Gastroesophageal sphincter (tissue), 4 donors: Measurements from ENCODE around the gene TRIM56. TPM values are rescaled to one million over a fixed set of nuclear protein-coding genes. Genes with fewer than 3 reads are reported as not detected.

Experiments used
- ATAC-seq: fragments of 150-250 bp; one replicate; pipeline ENCODE4 v1.9.1; 2016; ENCODE audit warnings: mild to moderate bottlenecking, moderate library complexity
- H3K27ac ChIP-seq, 4 donors: fragments of 200-600 bp; sonication (generic) in 3 of 4; 1 replicate in 3 of 4; 2 replicates in 1 of 4; pipeline ENCODE4 v1.5.1; 2016 to 2019
- H3K27me3 ChIP-seq: fragments of 200-600 bp; sonication (generic); one replicate; pipeline ENCODE4 v1.5.1; 2019
- H3K36me3 ChIP-seq, 2 donors: fragments of 200-600 bp; sonication (generic); one replicate each; pipeline ENCODE4 v1.5.1; 2019; ENCODE audit warnings: control low read depth in 1 of 2
- H3K4me1 ChIP-seq, 3 donors: fragments of 200-600 bp; sonication (generic); 1 replicate in 2 of 3; 2 replicates in 1 of 3; pipeline ENCODE4 v1.5.1; 2016 to 2019; ENCODE audit warnings: control low read depth in 2 of 3
- H3K4me3 ChIP-seq, 2 donors: fragments of 200-600 bp; sonication (generic); one replicate each; pipeline ENCODE4 v1.5.1; 2019; ENCODE audit warnings: mild to moderate bottlenecking in 1 of 2, moderate library complexity in 1 of 2
- H3K9me3 ChIP-seq, 3 donors: fragments of 200-600 bp; sonication (generic); one replicate each; pipeline ENCODE4 v1.5.1; 2017 to 2019; ENCODE audit warnings: control low read depth in 2 of 3
- EP300 ChIP-seq: sonication (generic); formaldehyde crosslinking; IDR thresholded peaks from one replicate; pipeline ENCODE4 v1.6.1; 2017; ENCODE audit warnings: antibody characterized with exemption, mild to moderate bottlenecking
- POLR2A ChIP-seq, 2 donors: fragments of 450-650 bp; IDR thresholded peaks; one replicate each; pipeline ENCODE4 v1.6.1; 2017; ENCODE audit warnings: antibody characterized with exemption in 2 of 2, mild to moderate bottlenecking in 2 of 2, moderate library complexity in 1 of 2
- POLR2AphosphoS5 ChIP-seq: sonication (generic); formaldehyde crosslinking; IDR thresholded peaks from one replicate; pipeline ENCODE4 v1.6.1; 2017; ENCODE audit warnings: antibody characterized with exemption
- WGBS, 2 donors: methylation state at CpG; one replicate each; pipeline ENCODE4 v1.1.5; 2018; ENCODE audit warnings: low coverage in 1 of 2; 5-methylcytosine and 5-hydroxymethylcytosine counted together
- total RNA-seq, 4 donors: library from RNA; depleted of rRNA; stranded (reverse); fragments of >200 nt; gene quantifications; one replicate each; pipeline ENCODE4 v1.1.0, GENCODE V29; 2016
- TF ChIP-seq, protein P1 (sequence below), 4 experiments: fragments of 200-600 bp in 2 of 4; fragments of 450-650 bp in 2 of 4; sonication (generic) in 1 of 4; IDR thresholded peaks; one replicate each; pipeline ENCODE4 v1.5.1; 2017 to 2019; ENCODE audit warnings: antibody characterized with exemption in 4 of 4, mild to moderate bottlenecking in 2 of 4, moderate library complexity in 2 of 4

Gene TRIM56
- total RNA-seq, 4 donors from 2014 or later = 15.0 to 26.4 (median 23.0) TPM

DNA sequence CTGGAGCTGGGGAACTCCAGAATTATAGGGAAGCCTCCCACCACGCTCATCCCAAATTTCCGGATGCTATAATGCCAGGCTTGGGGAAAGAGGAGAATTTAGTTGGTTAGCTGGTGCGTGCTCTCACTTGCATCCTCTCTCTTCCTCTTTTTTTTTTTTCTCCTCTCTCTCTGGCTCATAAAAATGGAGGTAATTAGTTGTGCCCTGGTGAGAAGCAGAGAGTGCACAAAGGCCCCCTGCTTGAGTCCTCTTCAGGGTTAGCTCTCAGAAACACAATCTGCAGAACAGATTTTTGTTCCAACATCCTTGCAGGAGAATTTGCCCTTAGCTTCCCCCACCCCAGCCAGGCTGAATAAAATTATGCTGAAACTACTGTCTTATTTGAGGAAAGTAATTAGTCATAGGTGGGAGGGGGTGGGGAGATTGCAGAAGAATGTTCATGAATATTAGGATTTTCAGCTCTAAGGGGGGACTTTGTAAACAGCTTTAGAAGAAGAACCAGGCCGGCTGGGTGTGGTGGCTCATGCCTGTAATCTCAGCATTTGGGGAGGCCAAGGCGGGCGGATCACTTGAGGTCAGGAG lies 49.2 kb downstream of the TRIM56 start:
- no peak for ATAC-seq
- no peak overlapping the region for H3K27ac ChIP-seq
- 81 to 82% methylated on average over 3 of the region's 6 CpGs for WGBS, 2 donors
- H3K4me3 ChIP-seq = no peak overlapping the region
- H3K27me3 ChIP-seq = no peaks in the 10 kb centered on the region
- TF ChIP-seq EP300 = no peak
- TF ChIP-seq, protein P1, sequence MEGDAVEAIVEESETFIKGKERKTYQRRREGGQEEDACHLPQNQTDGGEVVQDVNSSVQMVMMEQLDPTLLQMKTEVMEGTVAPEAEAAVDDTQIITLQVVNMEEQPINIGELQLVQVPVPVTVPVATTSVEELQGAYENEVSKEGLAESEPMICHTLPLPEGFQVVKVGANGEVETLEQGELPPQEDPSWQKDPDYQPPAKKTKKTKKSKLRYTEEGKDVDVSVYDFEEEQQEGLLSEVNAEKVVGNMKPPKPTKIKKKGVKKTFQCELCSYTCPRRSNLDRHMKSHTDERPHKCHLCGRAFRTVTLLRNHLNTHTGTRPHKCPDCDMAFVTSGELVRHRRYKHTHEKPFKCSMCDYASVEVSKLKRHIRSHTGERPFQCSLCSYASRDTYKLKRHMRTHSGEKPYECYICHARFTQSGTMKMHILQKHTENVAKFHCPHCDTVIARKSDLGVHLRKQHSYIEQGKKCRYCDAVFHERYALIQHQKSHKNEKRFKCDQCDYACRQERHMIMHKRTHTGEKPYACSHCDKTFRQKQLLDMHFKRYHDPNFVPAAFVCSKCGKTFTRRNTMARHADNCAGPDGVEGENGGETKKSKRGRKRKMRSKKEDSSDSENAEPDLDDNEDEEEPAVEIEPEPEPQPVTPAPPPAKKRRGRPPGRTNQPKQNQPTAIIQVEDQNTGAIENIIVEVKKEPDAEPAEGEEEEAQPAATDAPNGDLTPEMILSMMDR (IDR thresholded peaks at IDR 0.05) = no peak
- no peak for TF ChIP-seq POLR2A (IDR thresholded peaks at IDR 0.05)
- TF ChIP-seq POLR2AphosphoS5 = no peak
- H3K36me3 ChIP-seq = peaks cover 0 to 8% of the 10 kb centered on the region in 2 donors
- peaks cover 0 to 15% (median 0%) of the 10 kb centered on the region in 3 donors for H3K4me1 ChIP-seq
- H3K9me3 ChIP-seq = no peaks in the 10 kb centered on the region

DNA sequence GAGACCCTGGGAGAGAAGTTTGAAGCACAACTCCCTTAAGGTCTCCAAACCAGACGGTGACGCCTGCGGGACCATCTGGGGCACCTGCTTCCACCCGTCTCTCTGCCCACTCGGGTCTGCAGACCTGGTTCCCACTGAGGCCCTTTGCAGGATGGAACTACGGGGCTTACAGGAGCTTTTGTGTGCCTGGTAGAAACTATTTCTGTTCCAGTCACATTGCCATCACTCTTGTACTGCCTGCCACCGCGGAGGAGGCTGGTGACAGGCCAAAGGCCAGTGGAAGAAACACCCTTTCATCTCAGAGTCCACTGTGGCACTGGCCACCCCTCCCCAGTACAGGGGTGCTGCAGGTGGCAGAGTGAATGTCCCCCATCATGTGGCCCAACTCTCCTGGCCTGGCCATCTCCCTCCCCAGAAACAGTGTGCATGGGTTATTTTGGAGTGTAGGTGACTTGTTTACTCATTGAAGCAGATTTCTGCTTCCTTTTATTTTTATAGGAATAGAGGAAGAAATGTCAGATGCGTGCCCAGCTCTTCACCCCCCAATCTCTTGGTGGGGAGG lies 52.5 kb downstream of the TRIM56 start:
- no peak for TF ChIP-seq EP300
- TF ChIP-seq, protein P1 (IDR thresholded peaks at IDR 0.05) = no peak
- no peak for TF ChIP-seq POLR2A (IDR thresholded peaks at IDR 0.05)
- TF ChIP-seq POLR2AphosphoS5 = no peak
- Histone ChIP-seq H3K36me3 (peaks cover 0 to 4% of the 10 kb centered on the region in 2 donors), H3K4me1 (peaks cover 0 to 15% (median 0%) of the 10 kb centered on the region in 3 donors), H3K27me3 (peaks cover 6% of the 10 kb centered on the region), H3K9me3 (no peaks in the 10 kb centered on the region), H3K27ac (peak overlapping the region in 3 of 4 donors; percentile 38 to 72 (median 55)), H3K4me3 (peak overlapping the region in 1 of 2 donors; percentile 19)
- ATAC-seq = no peak
- 43% methylated on average over 3 of the region's 9 CpGs; no CpG with 5 or more reads in 1 of the 2 donors for WGBS, 2 donors

DNA sequence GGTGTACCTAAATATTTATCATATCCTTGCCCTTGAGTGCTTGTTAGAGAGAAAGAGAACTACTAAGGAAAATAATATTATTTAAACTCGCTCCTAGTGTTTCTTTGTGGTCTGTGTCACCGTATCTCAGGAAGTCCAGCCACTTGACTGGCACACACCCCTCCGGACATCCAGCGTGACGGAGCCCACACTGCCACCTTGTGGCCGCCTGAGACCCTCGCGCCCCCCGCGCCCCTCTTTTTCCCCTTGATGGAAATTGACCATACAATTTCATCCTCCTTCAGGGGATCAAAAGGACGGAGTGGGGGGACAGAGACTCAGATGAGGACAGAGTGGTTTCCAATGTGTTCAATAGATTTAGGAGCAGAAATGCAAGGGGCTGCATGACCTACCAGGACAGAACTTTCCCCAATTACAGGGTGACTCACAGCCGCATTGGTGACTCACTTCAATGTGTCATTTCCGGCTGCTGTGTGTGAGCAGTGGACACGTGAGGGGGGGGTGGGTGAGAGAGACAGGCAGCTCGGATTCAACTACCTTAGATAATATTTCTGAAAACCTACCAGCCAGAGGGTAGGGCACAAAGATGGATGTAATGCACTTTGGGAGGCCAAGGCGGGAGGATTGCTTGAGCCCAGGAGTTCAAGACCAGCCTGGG lies 53.1 kb downstream of the TRIM56 start:
- 4 to 9% methylated on average over 8 to 15 of the region's 16 CpGs for WGBS, 2 donors
- H3K36me3 ChIP-seq = peaks cover 0 to 4% of the 10 kb centered on the region in 2 donors
- TF ChIP-seq POLR2AphosphoS5 = peak; percentile 75
- TF ChIP-seq POLR2A (IDR thresholded peaks at IDR 0.05) = no peak
- TF ChIP-seq, protein P1 (IDR thresholded peaks at IDR 0.05) = peak; percentile 2 to 86 (median 72)
- no peaks in the 10 kb centered on the region for H3K9me3 ChIP-seq
- ATAC-seq = peak; percentile 97
- H3K27ac ChIP-seq = peak overlapping the region in 3 of 4 donors; percentile 38 to 72 (median 55)
- peak overlapping the region in 1 of 2 donors; percentile 19 for H3K4me3 ChIP-seq
- H3K4me1 ChIP-seq = peaks cover 0 to 15% (median 0%) of the 10 kb centered on the region in 3 donors
- peaks cover 11% of the 10 kb centered on the region for H3K27me3 ChIP-seq

DNA sequence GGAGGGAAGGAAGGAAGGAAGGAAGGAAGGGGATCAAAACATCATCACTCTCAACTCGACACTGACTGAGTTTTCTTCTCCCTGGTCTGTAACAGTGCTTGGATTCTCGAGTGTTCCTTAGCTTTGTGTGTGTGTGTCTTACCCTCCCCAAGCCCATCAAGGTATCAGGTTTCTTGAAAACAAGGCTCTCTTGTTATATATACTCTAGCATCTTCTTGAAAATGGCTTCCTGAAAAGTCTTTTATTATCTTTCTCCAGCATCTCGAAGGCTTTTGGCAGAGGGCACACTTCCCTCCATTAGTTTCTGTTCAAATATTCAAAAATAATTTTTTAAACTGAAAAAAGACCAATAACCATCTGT lies 55.0 kb downstream of the TRIM56 start:
- H3K36me3 ChIP-seq = peaks cover 0 to 4% of the 10 kb centered on the region in 2 donors
- no peak for ATAC-seq
- no peak overlapping the region for H3K4me3 ChIP-seq
- 33 to 43% methylated on average over 3 of the region's 3 CpGs for WGBS, 2 donors
- peaks cover 11% of the 10 kb centered on the region for H3K27me3 ChIP-seq
- H3K9me3 ChIP-seq = no peaks in the 10 kb centered on the region
- TF ChIP-seq, protein P1 (IDR thresholded peaks at IDR 0.05) = no peak
- TF ChIP-seq POLR2AphosphoS5 = no peak
- peaks cover 0 to 26% (median 0%) of the 10 kb centered on the region in 3 donors for H3K4me1 ChIP-seq
- no peak overlapping the region for H3K27ac ChIP-seq
